PC-9 (cell line): Measurements from ENCODE around the gene EAF2.

Experiments used
- EZH2 ChIP-seq: fragments of 200-600 bp; sonication (generic); IDR thresholded peaks from 2 replicates; pipeline ENCODE4 v1.8.0; 2017; ENCODE audit warnings: antibody characterized with exemption, low read depth
- TF ChIP-seq, protein P1 (sequence below): fragments of 200-600 bp; sonication (generic); conservative IDR thresholded peaks from 2 replicates; pipeline ENCODE4 v1.6.1; 2017; ENCODE audit warnings: mixed run types, antibody characterized with exemption, mild to moderate bottlenecking, moderate library complexity

DNA sequence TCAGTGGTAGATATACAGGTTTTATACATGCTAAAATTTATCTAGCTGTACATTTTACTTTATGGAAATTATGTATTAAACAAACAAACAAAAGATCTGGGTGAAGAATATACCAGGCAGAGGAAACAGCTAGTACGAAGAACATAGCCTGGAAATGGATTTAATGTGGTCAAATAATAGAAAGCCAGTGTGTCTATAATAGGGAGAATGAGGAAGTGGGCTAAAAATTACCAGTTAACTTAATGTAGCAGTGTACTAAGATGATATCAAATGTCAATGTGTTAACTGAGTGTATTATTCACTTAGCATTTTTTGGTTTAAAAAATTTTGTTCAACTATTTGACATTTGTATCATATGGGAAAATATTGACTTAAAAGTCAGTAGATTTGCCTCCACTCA lies 36.4 kb downstream of the EAF2 start:
- TF ChIP-seq, protein P1, sequence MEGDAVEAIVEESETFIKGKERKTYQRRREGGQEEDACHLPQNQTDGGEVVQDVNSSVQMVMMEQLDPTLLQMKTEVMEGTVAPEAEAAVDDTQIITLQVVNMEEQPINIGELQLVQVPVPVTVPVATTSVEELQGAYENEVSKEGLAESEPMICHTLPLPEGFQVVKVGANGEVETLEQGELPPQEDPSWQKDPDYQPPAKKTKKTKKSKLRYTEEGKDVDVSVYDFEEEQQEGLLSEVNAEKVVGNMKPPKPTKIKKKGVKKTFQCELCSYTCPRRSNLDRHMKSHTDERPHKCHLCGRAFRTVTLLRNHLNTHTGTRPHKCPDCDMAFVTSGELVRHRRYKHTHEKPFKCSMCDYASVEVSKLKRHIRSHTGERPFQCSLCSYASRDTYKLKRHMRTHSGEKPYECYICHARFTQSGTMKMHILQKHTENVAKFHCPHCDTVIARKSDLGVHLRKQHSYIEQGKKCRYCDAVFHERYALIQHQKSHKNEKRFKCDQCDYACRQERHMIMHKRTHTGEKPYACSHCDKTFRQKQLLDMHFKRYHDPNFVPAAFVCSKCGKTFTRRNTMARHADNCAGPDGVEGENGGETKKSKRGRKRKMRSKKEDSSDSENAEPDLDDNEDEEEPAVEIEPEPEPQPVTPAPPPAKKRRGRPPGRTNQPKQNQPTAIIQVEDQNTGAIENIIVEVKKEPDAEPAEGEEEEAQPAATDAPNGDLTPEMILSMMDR, result no peak
- TF ChIP-seq EZH2, result no peak
